K562 (cell line): Measurements from ENCODE around the gene PRCC. TPM values are rescaled to one million over a fixed set of nuclear protein-coding genes. Genes with fewer than 3 reads are reported as not detected.
A peak's percentile ranks its signal among the peaks of the same experiment; 100 is the strongest.

ENCODE experiments used
- AFF1 ChIP-seq, 2 experiments: fragments of 450-650 bp; IDR thresholded peaks; 2 replicates each; pipeline ENCODE4 v1.6.1; 2018; ENCODE audit warnings: mild to moderate bottlenecking in 2 of 2, low read depth in 1 of 2; ENCODE audit not compliant: partially characterized antibody in 2 of 2
- C11orf30 ChIP-seq: fragments of 450-650 bp; IDR thresholded peaks from 2 replicates; pipeline ENCODE4 v1.6.1; 2016; ENCODE audit warnings: low read depth, mild to moderate bottlenecking
- CGGBP1 ChIP-seq: fragments of 250-450 bp; sonication (Bioruptor Pico); IDR thresholded peaks from 2 replicates; pipeline ENCODE4 v1.9.0; 2021; ENCODE audit warnings: mild to moderate bottlenecking
- PML ChIP-seq: IDR thresholded peaks from 2 replicates; pipeline ENCODE4 v1.6.1; 2012; ENCODE audit warnings: low read length, inconsistent platforms
- POLR3G ChIP-seq: IDR thresholded peaks from 2 replicates; pipeline ENCODE4 v1.6.1; 2011; ENCODE audit not compliant: insufficient read length, insufficient replicate concordance; ENCODE audit errors: extremely low read depth
- POU5F1 ChIP-seq: fragments of 150-350 bp; IDR thresholded peaks from 2 replicates; pipeline ENCODE4 v1.6.1; 2014; ENCODE audit warnings: borderline replicate concordance, low read length, low read depth, mild to moderate bottlenecking; ENCODE audit not compliant: partially characterized antibody
- SNIP1 ChIP-seq: fragments of 450-650 bp; IDR thresholded peaks from 2 replicates; pipeline ENCODE4 v1.7.1; 2017; ENCODE audit warnings: low read depth, mild to moderate bottlenecking
- TBL1XR1 ChIP-seq, 2 experiments: IDR thresholded peaks; 2 replicates each; pipeline ENCODE4 v1.6.1; 2012; ENCODE audit warnings: improper control_type of control experiment in 2 of 2, low read length in 2 of 2, mild to moderate bottlenecking in 1 of 2
- TCFL5 ChIP-seq: fragments of 250-450 bp; sonication (Bioruptor Pico); conservative IDR thresholded peaks from 2 replicates; pipeline ENCODE4 v1.6.1; 2021; ENCODE audit warnings: mild to moderate bottlenecking, moderate library complexity, matching md5 sums
- ZBTB17 ChIP-seq: fragments of 450-650 bp; formaldehyde crosslinking; IDR thresholded peaks from 2 replicates; pipeline ENCODE4 v1.4.0; 2020; ENCODE audit warnings: mild to moderate bottlenecking
- ZBTB40 ChIP-seq, 2 experiments: fragments of 450-650 bp in 1 of 2; sonication (generic) in 1 of 2; formaldehyde crosslinking in 1 of 2; IDR thresholded peaks; 2 replicates each; pipeline versions ENCODE4 v1.7.1 to v1.9.0; 2016 to 2022; ENCODE audit warnings: inconsistent platforms in 1 of 2, mild to moderate bottlenecking in 1 of 2, missing genetic modification reagents in 1 of 2
- ZNF282 ChIP-seq: sonication (generic); formaldehyde crosslinking; IDR thresholded peaks from 2 replicates; pipeline ENCODE4 v1.8.1; 2023; ENCODE audit warnings: missing genetic modification reagents
- ZNF311 ChIP-seq: fragments of 250-450 bp; sonication (Bioruptor Pico); IDR thresholded peaks from 2 replicates; pipeline ENCODE4 v1.4.0; 2020; ENCODE audit warnings: mild to moderate bottlenecking, moderate library complexity
- polyA plus RNA-seq, 8 experiments: library from polyadenylated mRNA; depleted of rRNA in 4 of 8; stranded (reverse) in 5 of 8; unstranded in 3 of 8; fragments of >200 nt; fragmentation: Nextera tagmentation in 2 of 8; fragmentation: Illumina TruSeq in 1 of 8; extraction: Ambion mirVana in 2 of 8; extraction: Trizol in 1 of 8; gene quantifications; 2 replicates each; pipeline versions ENCODE4 v1.2.1 to v1.2.3, GENCODE V29; 2011 to 2014; ENCODE audit warnings: inconsistent platforms in 1 of 8, missing spikeins in 1 of 8
- total RNA-seq, 7 experiments: library from RNA; depleted of rRNA in 6 of 7; stranded (reverse); fragments of >200 nt in 6 of 7; fragmentation: Illumina TruSeq in 2 of 7; extraction: Trizol in 2 of 7; gene quantifications; 2 replicates each; pipeline versions ENCODE4 v1.2.1 to v1.2.3, GENCODE V29; 2011 to 2021; ENCODE audit warnings: low replicate concordance in 1 of 7

PRCC gene
- total and polyA plus RNA-seq, 9 of the 15 experiments (the other 6 are each of a cell fraction or from before 2014, with no cell fraction given) = 23.9 to 201 (median 41.1) TPM

GRCh38 chr1:156751757-156752481, 15.4 kb upstream of the PRCC start (continued):
- TF ChIP-seq C11orf30 = peak; percentile 67
- no peak for TF ChIP-seq TCFL5 (CRISPR knock-in tag)
- peak; percentile 100 for TF ChIP-seq ZBTB17 (CRISPR knock-in tag)
- TF ChIP-seq AFF1 (IDR thresholded peaks at IDR 0.05; ENCODE audit: low read depth in 1 of 2, partially characterized antibody in 2 of 2) = no peak
- TF ChIP-seq ZNF282 (CRISPR knock-in tag) = no peak
- no peak for TF ChIP-seq POU5F1
- peak; percentile 50; the same call in 1 of the 2 replicates for TF ChIP-seq ZBTB40 (IDR thresholded peaks at IDR 0.05)
- TF ChIP-seq ZBTB40 (CRISPR knock-in tag; IDR thresholded peaks at IDR 0.05) = no peak
- no peak for TF ChIP-seq CGGBP1 (CRISPR knock-in tag)
- no peak for TF ChIP-seq POLR3G
- no peak for TF ChIP-seq ZNF311 (CRISPR knock-in tag)
- TF ChIP-seq SNIP1 = no peak
- 0 out of 2 replicates have a peak, but pooled peaks have one; percentile 13 for TF ChIP-seq PML
- 0 out of 4 replicates have a peak, but pooled peaks of 1 of the 2 experiments have one; percentile 43 for TF ChIP-seq TBL1XR1 (IDR thresholded peaks at IDR 0.05; ENCODE audit: low read length in 2 of 2)
